GM12872 (cell line): ENCODE results near the gene TCF12.

ENCODE experiments used
- TF ChIP-seq, protein P1 (sequence below): IDR thresholded peaks from 3 replicates; pipeline ENCODE4 v1.5.1; 2011; ENCODE audit warnings: low read depth, mild to moderate bottlenecking, low read length, moderate library complexity; ENCODE audit not compliant: insufficient read depth

TCF12 gene

GRCh38 chr15:56936929-56937328 is 18.5 kb downstream of the TCF12 start:
- TF ChIP-seq, protein P1, sequence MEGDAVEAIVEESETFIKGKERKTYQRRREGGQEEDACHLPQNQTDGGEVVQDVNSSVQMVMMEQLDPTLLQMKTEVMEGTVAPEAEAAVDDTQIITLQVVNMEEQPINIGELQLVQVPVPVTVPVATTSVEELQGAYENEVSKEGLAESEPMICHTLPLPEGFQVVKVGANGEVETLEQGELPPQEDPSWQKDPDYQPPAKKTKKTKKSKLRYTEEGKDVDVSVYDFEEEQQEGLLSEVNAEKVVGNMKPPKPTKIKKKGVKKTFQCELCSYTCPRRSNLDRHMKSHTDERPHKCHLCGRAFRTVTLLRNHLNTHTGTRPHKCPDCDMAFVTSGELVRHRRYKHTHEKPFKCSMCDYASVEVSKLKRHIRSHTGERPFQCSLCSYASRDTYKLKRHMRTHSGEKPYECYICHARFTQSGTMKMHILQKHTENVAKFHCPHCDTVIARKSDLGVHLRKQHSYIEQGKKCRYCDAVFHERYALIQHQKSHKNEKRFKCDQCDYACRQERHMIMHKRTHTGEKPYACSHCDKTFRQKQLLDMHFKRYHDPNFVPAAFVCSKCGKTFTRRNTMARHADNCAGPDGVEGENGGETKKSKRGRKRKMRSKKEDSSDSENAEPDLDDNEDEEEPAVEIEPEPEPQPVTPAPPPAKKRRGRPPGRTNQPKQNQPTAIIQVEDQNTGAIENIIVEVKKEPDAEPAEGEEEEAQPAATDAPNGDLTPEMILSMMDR, result no peak

DNA sequence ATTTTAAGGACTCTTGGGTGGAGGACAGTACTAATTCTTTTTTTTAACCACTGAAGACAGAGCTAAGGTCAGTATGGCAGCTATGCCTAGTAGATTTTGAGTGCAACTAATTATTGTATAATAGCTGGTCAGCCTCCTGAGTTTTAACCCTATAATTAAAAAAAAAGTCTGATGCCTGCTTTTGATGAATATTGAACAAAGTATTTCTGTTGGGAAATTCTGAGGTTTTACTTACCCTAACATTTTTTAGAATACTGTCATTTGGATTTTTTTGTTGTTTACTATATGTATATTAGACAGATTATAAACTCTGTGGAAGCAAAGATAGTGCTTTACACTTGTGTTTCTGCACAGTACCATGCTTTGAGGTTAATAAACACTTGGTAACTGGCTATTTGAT is 20.8 kb downstream of the TCF12 start:
- TF ChIP-seq, protein P1, result no peak

- TF ChIP-seq, protein P1, result no peak
Observed at GRCh38 chr15:56940388-56940787, 21.9 kb downstream of the TCF12 start.

- TF ChIP-seq, protein P1, result no peak
Observed at GRCh38 chr15:56942118-56942517, 23.7 kb downstream of the TCF12 start.

- TF ChIP-seq, protein P1, result no peak
Observed at GRCh38 chr15:56943403-56943802, 25.0 kb downstream of the TCF12 start.

GRCh38 chr15:56944485-56944884 is 26.0 kb downstream of the TCF12 start:
- TF ChIP-seq, protein P1, result no peak

- TF ChIP-seq, protein P1, result no peak
Observed at GRCh38 chr15:56946150-56946549, 27.7 kb downstream of the TCF12 start.

- TF ChIP-seq, protein P1, result no peak
Observed at GRCh38 chr15:56948000-56948763, 29.7 kb downstream of the TCF12 start.
